A673 (cell line): ENCODE data around the gene GLOD4.

ENCODE experiments used
- EZH2 ChIP-seq: fragments of 200-600 bp; sonication (generic); IDR thresholded peaks from 2 replicates; pipeline ENCODE4 v1.6.1; 2017; ENCODE audit warnings: borderline replicate concordance, low read depth, mild to moderate bottlenecking, mixed read lengths, antibody characterized with exemption, low read length; ENCODE audit not compliant: poor library complexity, severe bottlenecking
- TF ChIP-seq, protein P1 (sequence below): fragments of 300-800, 200-600 bp; sonication (generic); conservative IDR thresholded peaks from 2 replicates; pipeline ENCODE4 v1.5.1; 2017; ENCODE audit warnings: low read depth, mild to moderate bottlenecking, antibody characterized with exemption, low read length, moderate library complexity, mixed read lengths

DNA sequence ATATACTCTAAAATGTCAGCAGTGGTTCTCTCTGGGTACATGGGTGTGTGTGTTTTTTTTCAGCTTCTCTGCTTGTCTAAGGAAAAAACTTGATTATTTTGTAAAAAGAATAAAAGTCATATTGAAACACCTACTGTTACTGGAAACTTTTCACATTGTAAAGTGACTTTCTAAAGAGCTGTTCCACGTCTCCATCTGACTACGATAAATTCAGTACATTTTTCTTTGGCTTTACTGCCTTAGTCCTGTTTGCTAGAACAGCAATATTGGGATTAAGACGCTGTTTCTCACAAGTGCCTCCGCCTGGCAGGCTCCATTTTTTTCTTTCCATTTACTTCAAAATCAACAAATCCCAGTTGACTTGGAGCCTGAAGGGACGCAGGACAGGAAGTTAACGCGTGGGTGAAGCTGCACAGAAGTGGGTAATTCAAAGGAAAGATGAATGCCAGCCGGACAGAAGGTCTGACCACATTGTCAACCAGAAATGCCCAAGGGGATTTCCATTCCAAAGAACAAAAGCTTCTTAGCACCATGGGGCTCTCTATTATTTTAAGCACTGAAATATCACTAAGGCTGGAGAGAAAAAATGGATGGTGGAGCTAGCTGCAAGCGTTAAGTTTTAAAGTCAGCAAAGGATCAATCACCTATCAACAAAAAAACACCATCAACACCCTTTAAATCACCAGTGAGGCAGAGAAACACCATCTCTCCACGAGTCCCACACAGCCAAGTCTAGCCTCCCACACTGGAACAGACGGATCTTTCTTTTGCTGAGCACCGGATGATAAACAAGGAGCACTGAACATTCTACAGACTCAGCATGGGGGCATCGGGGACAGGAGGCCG, 8.4 kb downstream of the GLOD4 start:
- TF ChIP-seq, protein P1, sequence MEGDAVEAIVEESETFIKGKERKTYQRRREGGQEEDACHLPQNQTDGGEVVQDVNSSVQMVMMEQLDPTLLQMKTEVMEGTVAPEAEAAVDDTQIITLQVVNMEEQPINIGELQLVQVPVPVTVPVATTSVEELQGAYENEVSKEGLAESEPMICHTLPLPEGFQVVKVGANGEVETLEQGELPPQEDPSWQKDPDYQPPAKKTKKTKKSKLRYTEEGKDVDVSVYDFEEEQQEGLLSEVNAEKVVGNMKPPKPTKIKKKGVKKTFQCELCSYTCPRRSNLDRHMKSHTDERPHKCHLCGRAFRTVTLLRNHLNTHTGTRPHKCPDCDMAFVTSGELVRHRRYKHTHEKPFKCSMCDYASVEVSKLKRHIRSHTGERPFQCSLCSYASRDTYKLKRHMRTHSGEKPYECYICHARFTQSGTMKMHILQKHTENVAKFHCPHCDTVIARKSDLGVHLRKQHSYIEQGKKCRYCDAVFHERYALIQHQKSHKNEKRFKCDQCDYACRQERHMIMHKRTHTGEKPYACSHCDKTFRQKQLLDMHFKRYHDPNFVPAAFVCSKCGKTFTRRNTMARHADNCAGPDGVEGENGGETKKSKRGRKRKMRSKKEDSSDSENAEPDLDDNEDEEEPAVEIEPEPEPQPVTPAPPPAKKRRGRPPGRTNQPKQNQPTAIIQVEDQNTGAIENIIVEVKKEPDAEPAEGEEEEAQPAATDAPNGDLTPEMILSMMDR = no peak
- no peak for TF ChIP-seq EZH2
